ENCODE measurements around the gene TFF1.

DNA sequence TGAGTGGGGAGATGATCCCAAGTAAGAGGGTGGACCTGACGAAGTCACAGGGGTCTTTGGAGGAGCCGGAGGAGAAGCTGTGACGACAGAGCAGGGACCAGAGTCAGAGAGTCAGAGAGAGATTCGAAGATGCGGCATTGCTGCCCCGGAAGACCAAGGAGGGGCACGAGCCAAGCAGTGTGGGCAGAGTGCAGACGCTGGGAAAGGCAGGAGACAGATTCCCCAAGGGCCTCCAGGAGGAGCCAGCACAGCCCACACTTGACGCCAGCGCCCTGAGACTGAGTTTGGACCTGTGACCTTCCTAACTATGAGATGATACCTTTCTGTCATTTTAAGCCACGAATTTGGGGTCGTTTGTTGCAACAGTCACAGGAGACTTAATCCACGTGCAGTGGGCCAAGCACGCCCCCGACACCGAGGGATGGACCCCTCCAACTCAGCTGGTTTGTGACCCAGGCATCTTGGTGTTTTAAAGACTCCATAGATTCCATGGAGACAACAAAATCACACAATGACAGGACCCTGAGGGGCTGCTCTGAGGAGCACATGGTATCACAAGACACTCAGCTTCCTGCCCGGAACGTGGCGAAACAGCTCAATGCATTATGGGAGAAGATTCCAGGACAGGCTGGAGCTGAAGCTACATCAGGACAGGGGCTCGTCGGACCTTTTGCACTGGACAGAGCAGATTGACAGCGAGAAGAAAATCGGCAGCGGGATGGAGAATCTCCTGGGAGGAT lies 11.0 kb upstream of the TFF1 start:
- no peak for TF ChIP-seq POLR2A (IDR thresholded peaks at IDR 0.05)
- TF ChIP-seq, protein P1, sequence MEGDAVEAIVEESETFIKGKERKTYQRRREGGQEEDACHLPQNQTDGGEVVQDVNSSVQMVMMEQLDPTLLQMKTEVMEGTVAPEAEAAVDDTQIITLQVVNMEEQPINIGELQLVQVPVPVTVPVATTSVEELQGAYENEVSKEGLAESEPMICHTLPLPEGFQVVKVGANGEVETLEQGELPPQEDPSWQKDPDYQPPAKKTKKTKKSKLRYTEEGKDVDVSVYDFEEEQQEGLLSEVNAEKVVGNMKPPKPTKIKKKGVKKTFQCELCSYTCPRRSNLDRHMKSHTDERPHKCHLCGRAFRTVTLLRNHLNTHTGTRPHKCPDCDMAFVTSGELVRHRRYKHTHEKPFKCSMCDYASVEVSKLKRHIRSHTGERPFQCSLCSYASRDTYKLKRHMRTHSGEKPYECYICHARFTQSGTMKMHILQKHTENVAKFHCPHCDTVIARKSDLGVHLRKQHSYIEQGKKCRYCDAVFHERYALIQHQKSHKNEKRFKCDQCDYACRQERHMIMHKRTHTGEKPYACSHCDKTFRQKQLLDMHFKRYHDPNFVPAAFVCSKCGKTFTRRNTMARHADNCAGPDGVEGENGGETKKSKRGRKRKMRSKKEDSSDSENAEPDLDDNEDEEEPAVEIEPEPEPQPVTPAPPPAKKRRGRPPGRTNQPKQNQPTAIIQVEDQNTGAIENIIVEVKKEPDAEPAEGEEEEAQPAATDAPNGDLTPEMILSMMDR (IDR thresholded peaks at IDR 0.05) = no peak
